TTC549 (cell line): ENCODE data around the gene WAPL.

Experiments used
- FAIRE-seq: peaks from 2 replicates; lab custom pipeline; 2012; peaks lifted over from hg19 to GRCh38; lab: Jason Lieb, UNC

The WAPL gene

GRCh38 chr10:86524225-86524962, 2.8 kb upstream of the WAPL start:
- no peak for FAIRE-seq

GRCh38 chr10:86523348-86523747, 1.8 kb upstream of the WAPL start:
- no peak for FAIRE-seq

- FAIRE-seq = no peak
These were observed 891 bp upstream of the WAPL start for GRCh38 chr10:86522510-86522855.

- FAIRE-seq = no peak
These were observed 518 bp downstream of the WAPL start for GRCh38 chr10:86520871-86521677.

GRCh38 chr10:86518781-86519180, 2.8 kb downstream of the WAPL start:
- no peak for FAIRE-seq

GRCh38 chr10:86512137-86512536, 9.5 kb downstream of the WAPL start:
- FAIRE-seq = no peak

- no peak for FAIRE-seq
These were observed 10.3 kb downstream of the WAPL start for GRCh38 chr10:86511027-86511865.

- FAIRE-seq = no peak
These were observed 12.4 kb downstream of the WAPL start for GRCh38 chr10:86509145-86509544.

GRCh38 chr10:86508217-86508616, 13.4 kb downstream of the WAPL start:
- FAIRE-seq = no peak

GRCh38 chr10:86506499-86506898, 15.1 kb downstream of the WAPL start:
- no peak for FAIRE-seq

- no peak for FAIRE-seq
These were observed 15.5 kb downstream of the WAPL start for GRCh38 chr10:86506062-86506461.

GRCh38 chr10:86504510-86504909, 17.1 kb downstream of the WAPL start:
- no peak for FAIRE-seq

GRCh38 chr10:86500846-86501245, 20.7 kb downstream of the WAPL start:
- FAIRE-seq = no peak

- no peak for FAIRE-seq
These were observed 23.0 kb downstream of the WAPL start for GRCh38 chr10:86498598-86498997.

- FAIRE-seq = no peak
These were observed 24.0 kb downstream of the WAPL start for GRCh38 chr10:86497621-86498020.

- no peak for FAIRE-seq
These were observed 31.5 kb downstream of the WAPL start for GRCh38 chr10:86489960-86490612.

- FAIRE-seq = no peak
These were observed 32.4 kb downstream of the WAPL start for GRCh38 chr10:86489071-86489810.

- FAIRE-seq = no peak
These were observed 34.7 kb downstream of the WAPL start for GRCh38 chr10:86486856-86487255.

GRCh38 chr10:86483664-86484063, 37.9 kb downstream of the WAPL start:
- no peak for FAIRE-seq

GRCh38 chr10:86481761-86482160, 39.8 kb downstream of the WAPL start:
- FAIRE-seq = no peak

GRCh38 chr10:86480571-86480970, 41.0 kb downstream of the WAPL start:
- FAIRE-seq = no peak

GRCh38 chr10:86472061-86472460, 49.5 kb downstream of the WAPL start:
- no peak for FAIRE-seq
